OCI-LY1 (cell line): Measurements from ENCODE around the gene TBC1D14.

Source experiments
- H2AFZ ChIP-seq: fragments of 200-600 bp; sonication (generic), shearing (Covaris generic); 2 replicates; pipeline ENCODE4 v1.6.0; 2014; ENCODE audit warnings: antibody characterized with exemption, mild to moderate bottlenecking, low read length
- H3F3A ChIP-seq: fragments of 200-600 bp; sonication (generic), shearing (Covaris generic); 2 replicates; pipeline ENCODE4 v1.6.0; 2014; ENCODE audit warnings: mild to moderate bottlenecking, antibody characterized with exemption, low read length, moderate library complexity; ENCODE audit not compliant: insufficient read depth
- H3K27ac ChIP-seq: fragments of 200-600 bp; sonication (generic); 2 replicates; pipeline ENCODE4 v1.5.1; 2014; ENCODE audit warnings: low read length, mixed run types, mild to moderate bottlenecking, low read depth; ENCODE audit not compliant: poor library complexity, severe bottlenecking
- H3K27me3 ChIP-seq: fragments of 200-600 bp; sonication (generic); 2 replicates; pipeline ENCODE4 v1.6.0; 2014; ENCODE audit warnings: antibody characterized with exemption, mild to moderate bottlenecking, low read length, moderate library complexity; ENCODE audit not compliant: insufficient read depth
- H3K36me3 ChIP-seq: fragments of 200-600 bp; sonication (generic); 2 replicates; pipeline ENCODE4 v1.6.1; 2014; ENCODE audit warnings: mild to moderate bottlenecking, antibody characterized with exemption, low read length, moderate library complexity, mixed read lengths; ENCODE audit not compliant: insufficient read depth
- H3K4me1 ChIP-seq: fragments of 200-600 bp; sonication (generic); 2 replicates; pipeline ENCODE4 v1.5.1; 2014; ENCODE audit warnings: mild to moderate bottlenecking, low read length, moderate library complexity; ENCODE audit not compliant: insufficient read depth, severe bottlenecking
- H3K4me2 ChIP-seq: fragments of 200-600 bp; sonication (generic), shearing (Covaris generic); 2 replicates; pipeline ENCODE4 v1.6.1; 2014; ENCODE audit warnings: low read length
- H3K4me3 ChIP-seq: fragments of 200-600 bp; sonication (generic); 2 replicates; pipeline ENCODE4 v1.5.1; 2014; ENCODE audit warnings: low read length, low read depth, mild to moderate bottlenecking, mixed read lengths; ENCODE audit not compliant: poor library complexity, severe bottlenecking
- H3K79me2 ChIP-seq: fragments of 200-600 bp; shearing (Covaris generic); 2 replicates; pipeline ENCODE4 v1.6.1; 2016; ENCODE audit warnings: mixed run types, low read length, mixed read lengths; ENCODE audit not compliant: insufficient read depth
- H3K9ac ChIP-seq: fragments of 200-600 bp; sonication (generic), shearing (Covaris generic); 2 replicates; pipeline ENCODE4 v1.6.1; 2014; ENCODE audit warnings: mild to moderate bottlenecking, low read length, mixed read lengths
- H3K9me2 ChIP-seq: fragments of 200-600 bp; sonication (generic), shearing (Covaris generic); 2 replicates; pipeline ENCODE4 v1.6.1; 2014; ENCODE audit warnings: low read depth, mild to moderate bottlenecking, low read length, mixed read lengths
- H3K9me3 ChIP-seq: fragments of 200-600 bp; shearing (Covaris generic); 2 replicates; pipeline ENCODE4 v1.6.1; 2014; ENCODE audit warnings: low read length, mixed read lengths
- H4K20me1 ChIP-seq: fragments of 200-600 bp; sonication (generic), shearing (Covaris generic); 2 replicates; pipeline ENCODE4 v1.6.0; 2016; ENCODE audit warnings: mild to moderate bottlenecking, low read length; ENCODE audit not compliant: insufficient read depth
- CTCF ChIP-seq: fragments of 200-600 bp; sonication (generic), shearing (Covaris generic); IDR thresholded peaks from 2 replicates; pipeline ENCODE4 v1.5.1; 2017; ENCODE audit warnings: mild to moderate bottlenecking, antibody characterized with exemption, low read length, moderate library complexity, mixed read lengths
- EZH2 ChIP-seq: fragments of 200-600 bp; sonication (generic), shearing (Covaris generic); IDR thresholded peaks from 2 replicates; pipeline ENCODE4 v1.8.0; 2017; ENCODE audit warnings: borderline replicate concordance, mixed run types, mild to moderate bottlenecking, antibody characterized with exemption, low read length, moderate library complexity, mixed read lengths

Gene TBC1D14

DNA sequence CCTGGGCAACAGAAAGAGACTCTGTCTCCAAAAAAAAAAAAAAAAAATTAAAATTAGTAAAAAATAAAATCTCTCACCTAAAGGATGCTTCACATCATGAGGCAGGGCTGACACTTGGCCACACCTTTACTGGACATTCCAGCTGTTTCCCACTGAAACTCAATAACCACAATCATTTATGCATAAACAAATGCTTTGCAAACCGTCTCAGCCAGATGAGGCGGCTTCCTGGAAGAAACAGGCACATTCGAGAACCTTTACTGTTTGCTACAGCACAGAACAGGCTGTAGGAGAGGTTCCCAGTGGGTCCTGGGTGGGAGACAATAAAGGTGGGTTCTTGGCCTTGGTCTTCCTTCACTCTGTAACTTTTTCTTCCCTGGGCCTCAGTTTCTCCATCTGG is 10.9 kb upstream of the TBC1D14 start:
- H3K27me3 ChIP-seq = no peaks in the 10 kb centered on the region
- no peaks in the 10 kb centered on the region for H3K4me1 ChIP-seq
- H3F3A ChIP-seq = no peaks in the 10 kb centered on the region
- H3K9me2 ChIP-seq = no peaks in the 10 kb centered on the region
- H2AFZ ChIP-seq = no peak overlapping the region
- H3K9me3 ChIP-seq = no peaks in the 10 kb centered on the region
- no peak overlapping the region for H3K4me2 ChIP-seq
- no peak overlapping the region for H3K27ac ChIP-seq
- H3K9ac ChIP-seq = no peak overlapping the region
- TF ChIP-seq CTCF = no peak
- no peak for TF ChIP-seq EZH2
- H3K79me2 ChIP-seq = no peaks in the 10 kb centered on the region
- H4K20me1 ChIP-seq = no peaks in the 10 kb centered on the region
- H3K4me3 ChIP-seq = no peak overlapping the region
- H3K36me3 ChIP-seq = no peaks in the 10 kb centered on the region

DNA sequence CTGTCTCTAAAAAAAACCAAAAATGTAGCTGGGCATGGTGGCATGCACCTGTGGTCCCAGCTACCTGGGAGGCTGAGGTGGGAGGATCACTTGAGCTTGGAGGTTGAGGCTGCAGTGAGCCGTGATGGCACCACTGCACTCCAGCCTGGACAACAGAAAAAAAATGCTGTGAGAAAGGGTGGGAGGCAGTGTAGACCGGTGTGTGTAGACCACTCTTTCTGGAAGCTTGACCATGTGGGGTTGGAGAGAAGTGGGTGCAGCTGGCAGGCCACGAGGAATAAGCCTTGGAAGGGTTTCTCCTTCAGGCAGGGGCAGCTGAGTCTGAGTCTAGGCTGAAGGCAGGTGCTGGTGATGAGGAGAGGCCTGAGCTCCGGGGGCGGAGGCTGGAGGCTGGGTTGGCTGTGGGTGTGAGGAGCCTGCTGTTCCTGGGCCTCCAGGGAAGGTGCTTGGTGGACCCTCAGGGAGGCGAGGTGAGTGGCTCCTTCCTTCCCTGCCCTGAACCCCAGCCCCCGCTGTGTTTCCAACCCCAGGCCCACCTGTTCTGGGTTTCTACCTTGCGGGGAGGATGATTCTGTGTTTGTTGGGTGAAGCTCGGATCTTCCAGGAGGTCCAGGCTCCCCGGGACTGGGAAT is 9.3 kb upstream of the TBC1D14 start:
- Histone ChIP-seq H3K27ac (no peak overlapping the region), H3K4me2 (no peak overlapping the region), H3K36me3 (no peaks in the 10 kb centered on the region), H3K9me2 (no peaks in the 10 kb centered on the region), H3K27me3 (no peaks in the 10 kb centered on the region), H3K9me3 (no peaks in the 10 kb centered on the region), H3K79me2 (no peaks in the 10 kb centered on the region), H3K4me1 (no peaks in the 10 kb centered on the region), H3K9ac (no peak overlapping the region), H3F3A (no peaks in the 10 kb centered on the region), H3K4me3 (no peak overlapping the region), H4K20me1 (no peaks in the 10 kb centered on the region), H2AFZ (no peak overlapping the region)
- TF ChIP-seq CTCF = no peak
- no peak for TF ChIP-seq EZH2

DNA sequence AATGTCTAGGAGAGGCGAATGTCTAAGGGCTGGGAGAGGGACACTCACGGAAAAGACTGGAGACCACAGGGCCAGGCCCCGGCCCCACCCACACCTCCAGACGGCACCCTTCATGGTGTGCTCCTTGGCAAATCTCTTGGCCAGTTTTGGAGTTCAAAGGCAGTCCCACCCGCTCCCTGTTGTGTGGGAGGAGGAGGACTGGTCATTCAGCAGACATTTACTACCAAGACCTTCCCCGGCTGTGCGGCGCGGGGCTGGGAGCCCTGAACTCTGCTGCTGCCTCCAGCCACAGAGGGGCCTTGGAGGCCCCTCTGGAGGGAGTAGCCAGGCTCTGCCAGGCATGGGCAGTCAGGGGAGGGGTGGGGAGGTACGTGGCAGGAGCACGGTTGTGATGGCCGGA is 8.7 kb upstream of the TBC1D14 start:
- H3K4me2 ChIP-seq = no peak overlapping the region
- no peak overlapping the region for H3K9ac ChIP-seq
- no peak overlapping the region for H2AFZ ChIP-seq

More for the DNA sequence above, 8.7 kb upstream of the TBC1D14 start:
- H3K27me3 ChIP-seq = no peaks in the 10 kb centered on the region
- H3K27ac ChIP-seq = no peak overlapping the region
- no peaks in the 10 kb centered on the region for H3K79me2 ChIP-seq
- H4K20me1 ChIP-seq = no peaks in the 10 kb centered on the region
- TF ChIP-seq EZH2 (no peak), CTCF (no peak)
- H3K9me2 ChIP-seq = no peaks in the 10 kb centered on the region
- no peaks in the 10 kb centered on the region for H3K4me1 ChIP-seq
- H3K36me3 ChIP-seq = no peaks in the 10 kb centered on the region
- H3F3A ChIP-seq = no peaks in the 10 kb centered on the region
- no peak overlapping the region for H3K4me3 ChIP-seq
- H3K9me3 ChIP-seq = no peaks in the 10 kb centered on the region
